Activated CD8-positive, alpha-beta memory T cell treated with anti-CD3 and anti-CD28 coated beads, Interleukin-2, amount 10 ng/mL, durations not matched to agents 7 days and 5 days (primary cell): ENCODE measurements around the gene PLXNA4. TPM values are rescaled to one million over a fixed set of nuclear protein-coding genes. Genes with fewer than 3 reads are reported as not detected.

Experiments
- ATAC-seq: fragments of 150-1000 bp; cut with Tn5 transposase; one replicate; pipeline ENCODE4 v1.10.0; 2021; ENCODE audit warnings: moderate library complexity
- CTCF ChIA-PET: fragments of 350-600 bp; sonication (Branson Sonifier 250); formaldehyde crosslinking; loops from one replicate; lab custom pipeline; 2021; ENCODE audit warnings: antibody characterized with exemption; lab: Charles Lee
- DNase-seq: peaks from one replicate; pipeline ENCODE4 v3.0.0-alpha.2; 2020
- H3K27ac Mint-ChIP-seq: one replicate; pipeline ENCODE4 v1.8.0; 2021; ENCODE audit warnings: mild to moderate bottlenecking, mixed read lengths
- H3K27me3 Mint-ChIP-seq: one replicate; pipeline ENCODE4 v1.8.0; 2021; ENCODE audit warnings: mixed read lengths
- H3K36me3 Mint-ChIP-seq: one replicate; pipeline ENCODE4 v1.8.0; 2021; ENCODE audit warnings: mild to moderate bottlenecking, mixed read lengths
- H3K4me1 Mint-ChIP-seq: one replicate; pipeline ENCODE4 v1.8.0; 2021; ENCODE audit warnings: mixed read lengths
- H3K4me3 Mint-ChIP-seq: one replicate; pipeline ENCODE4 v1.8.0; 2021; ENCODE audit warnings: mild to moderate bottlenecking, moderate library complexity, mixed read lengths
- H3K9me3 Mint-ChIP-seq: one replicate; pipeline ENCODE4 v1.8.0; 2022; ENCODE audit warnings: low read depth, mixed read lengths
- total RNA-seq, 2 experiments: library from RNA; stranded (reverse); gene quantifications; one replicate each; pipeline ENCODE4 v1.2.3, GENCODE V29; 2021

The PLXNA4 gene
- total RNA-seq, 2 experiments from 2014 or later: 1.2 to 1.6 TPM

DNA sequence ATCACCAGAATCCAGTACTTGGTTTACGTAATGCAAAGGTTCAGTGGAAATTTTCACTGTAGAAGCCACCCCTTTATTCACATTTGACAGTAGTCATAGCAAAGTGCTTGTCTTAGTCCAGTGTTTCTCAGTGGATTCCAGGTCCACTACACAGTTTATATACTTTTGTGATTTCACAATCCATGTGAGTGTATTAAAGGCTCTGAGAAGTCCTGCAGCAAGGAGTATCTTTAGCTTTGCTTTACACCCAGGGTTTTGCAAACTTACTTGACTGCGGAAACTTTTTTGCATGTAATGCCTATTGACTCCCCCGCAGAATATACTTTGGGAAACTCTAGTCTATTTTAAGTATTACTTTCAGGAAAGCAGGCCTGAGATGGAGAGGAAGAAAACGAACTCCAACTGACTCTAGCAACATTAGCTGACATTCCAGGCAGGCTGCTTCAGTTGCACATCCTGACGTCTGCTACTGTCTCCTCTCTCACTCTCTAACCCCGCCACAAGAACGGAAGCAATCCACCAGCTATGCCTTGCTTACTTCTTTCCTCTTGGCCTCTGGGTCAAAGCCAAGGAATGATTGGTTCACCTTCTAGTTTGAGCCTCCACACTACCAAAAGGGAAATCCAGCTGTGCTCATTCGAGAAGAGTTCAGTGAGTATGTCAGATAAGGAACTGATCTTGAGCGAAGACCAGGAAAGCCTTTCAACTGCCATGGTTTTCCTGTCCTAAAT is 6.2 kb downstream of the PLXNA4 start:
- H3K9me3 Mint-ChIP-seq: no peaks in the 10 kb centered on the region
- peaks cover 84% of the 10 kb centered on the region for H3K27me3 Mint-ChIP-seq
- no peak overlapping the region for H3K27ac Mint-ChIP-seq
- CTCF ChIA-PET: interaction anchor here (2.1 to 4.0 kb wide), 3 partner anchors 10 to 175 kb away, joined by 5 to 14 read pairs (median 13); no protein-coding TSS in a partner anchor
- DNase-seq (no peak), ATAC-seq (no peak)
- H3K36me3 Mint-ChIP-seq: no peaks in the 10 kb centered on the region
- H3K4me3 Mint-ChIP-seq: no peak overlapping the region
- H3K4me1 Mint-ChIP-seq: peaks cover 2% of the 10 kb centered on the region

DNA sequence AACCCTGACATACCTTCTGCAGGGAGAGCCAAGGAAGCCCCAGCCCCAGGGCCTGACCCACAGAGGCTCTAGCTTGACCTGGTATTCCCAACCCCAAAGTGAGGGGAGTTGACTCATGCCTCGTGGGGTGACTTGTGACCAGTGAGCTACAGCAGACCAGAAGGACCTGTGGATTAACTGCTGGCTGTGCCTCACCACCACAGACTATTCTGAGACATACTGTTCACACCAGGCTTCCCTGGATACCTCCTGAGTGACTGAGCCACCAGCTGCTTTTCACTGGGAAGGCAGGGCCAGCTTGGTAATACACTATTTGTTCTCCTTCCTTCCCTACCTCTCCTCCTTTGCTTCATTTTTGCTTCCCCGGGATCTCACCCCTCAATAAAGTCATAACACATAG is 7.3 kb downstream of the PLXNA4 start:
- CTCF ChIA-PET: interaction anchor here (2.1 to 4.0 kb wide), 3 partner anchors 11 to 174 kb away, joined by 5 to 14 read pairs (median 13); no protein-coding TSS in a partner anchor
- no peaks in the 10 kb centered on the region for H3K4me1 Mint-ChIP-seq
- peaks cover 2% of the 10 kb centered on the region for H3K36me3 Mint-ChIP-seq
- peaks cover 83% of the 10 kb centered on the region for H3K27me3 Mint-ChIP-seq
- ATAC-seq: no peak
- no peaks in the 10 kb centered on the region for H3K9me3 Mint-ChIP-seq
- H3K27ac Mint-ChIP-seq: no peak overlapping the region
- no peak for DNase-seq
- no peak overlapping the region for H3K4me3 Mint-ChIP-seq

- CTCF ChIA-PET: interaction anchor here (1.0 to 1.4 kb wide), 2 partner anchors 15 to 172 kb away, joined by 3 to 7 read pairs; no protein-coding TSS in a partner anchor
- H3K4me1 Mint-ChIP-seq: no peaks in the 10 kb centered on the region
- DNase-seq (no peak), ATAC-seq (no peak)
- peaks cover 64% of the 10 kb centered on the region for H3K27me3 Mint-ChIP-seq
- no peaks in the 10 kb centered on the region for H3K9me3 Mint-ChIP-seq
- no peak overlapping the region for H3K27ac Mint-ChIP-seq
- peaks cover 2% of the 10 kb centered on the region for H3K36me3 Mint-ChIP-seq
- no peak overlapping the region for H3K4me3 Mint-ChIP-seq
These were observed 10.4 kb downstream of the PLXNA4 start for GRCh38 chr7:132565885-132566284.

DNA sequence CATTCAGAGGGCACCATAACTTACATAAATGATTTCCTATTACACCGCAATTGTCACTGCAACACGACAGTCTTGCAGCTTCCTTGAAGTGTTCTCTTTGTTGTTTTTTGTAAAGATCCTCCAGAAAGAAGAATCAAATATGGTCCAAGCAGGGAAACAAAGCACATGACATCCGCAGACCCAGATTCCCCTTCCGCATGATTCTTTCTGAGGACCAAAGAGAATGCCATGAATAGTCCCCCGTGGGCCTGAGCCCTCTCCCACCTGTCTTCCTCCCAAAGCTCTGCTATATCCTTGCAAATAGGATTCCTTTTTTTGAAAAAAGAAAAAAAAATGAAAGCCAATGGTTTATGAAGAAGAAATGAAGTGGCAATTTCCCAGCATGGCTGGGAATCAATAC is 10.8 kb downstream of the PLXNA4 start:
- Mint-ChIP-seq H3K27me3 (peaks cover 64% of the 10 kb centered on the region), H3K36me3 (peaks cover 2% of the 10 kb centered on the region), H3K4me1 (no peaks in the 10 kb centered on the region), H3K9me3 (no peaks in the 10 kb centered on the region), H3K4me3 (no peak overlapping the region), H3K27ac (no peak overlapping the region)
- DNase-seq (no peak), ATAC-seq (no peak)
- CTCF ChIA-PET: interaction anchor here (1.0 to 1.4 kb wide), 3 partner anchors 15 to 247 kb away, joined by 3 to 7 read pairs (median 3); no protein-coding TSS in a partner anchor

GRCh38 chr7:132564849-132565248 is 11.4 kb downstream of the PLXNA4 start:
- peaks cover 2% of the 10 kb centered on the region for H3K36me3 Mint-ChIP-seq
- no peaks in the 10 kb centered on the region for H3K9me3 Mint-ChIP-seq
- no peak overlapping the region for H3K4me3 Mint-ChIP-seq
- H3K27ac Mint-ChIP-seq: no peak overlapping the region
- DNase-seq: no peak
- CTCF ChIA-PET: interaction anchor here (1.0 to 1.4 kb wide), 3 partner anchors 16 to 246 kb away, joined by 3 to 7 read pairs (median 3); no protein-coding TSS in a partner anchor
- H3K27me3 Mint-ChIP-seq: peaks cover 64% of the 10 kb centered on the region
- no peak for ATAC-seq
- H3K4me1 Mint-ChIP-seq: no peaks in the 10 kb centered on the region

DNA sequence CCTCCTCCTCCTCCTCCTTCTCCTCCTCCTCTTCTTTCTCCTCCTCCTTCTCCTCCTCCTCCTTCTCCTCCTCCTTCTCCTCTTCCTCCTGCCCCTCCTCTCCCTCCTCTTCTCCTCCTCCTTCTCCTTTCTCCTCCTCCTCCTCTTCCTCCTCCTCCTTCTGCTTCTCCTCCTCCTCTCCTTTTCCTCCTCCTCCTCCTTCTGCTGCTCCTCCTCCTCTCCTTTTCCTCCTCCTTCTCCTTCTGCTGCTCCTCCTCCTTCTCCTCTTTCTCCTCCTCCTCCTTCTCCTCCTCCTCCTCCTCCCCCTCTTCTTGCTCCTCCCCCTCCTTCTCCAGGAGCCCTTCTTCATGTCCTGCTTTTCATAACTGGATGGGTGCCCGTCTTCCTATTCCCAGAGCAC is 12.2 kb downstream of the PLXNA4 start:
- CTCF ChIA-PET: no interaction called here
- H3K4me1 Mint-ChIP-seq: no peaks in the 10 kb centered on the region
- H3K36me3 Mint-ChIP-seq: peaks cover 2% of the 10 kb centered on the region
- H3K27ac Mint-ChIP-seq: no peak overlapping the region
- ATAC-seq: no peak
- H3K4me3 Mint-ChIP-seq: no peak overlapping the region
- no peak for DNase-seq
- H3K9me3 Mint-ChIP-seq: no peaks in the 10 kb centered on the region
- peaks cover 68% of the 10 kb centered on the region for H3K27me3 Mint-ChIP-seq

DNA sequence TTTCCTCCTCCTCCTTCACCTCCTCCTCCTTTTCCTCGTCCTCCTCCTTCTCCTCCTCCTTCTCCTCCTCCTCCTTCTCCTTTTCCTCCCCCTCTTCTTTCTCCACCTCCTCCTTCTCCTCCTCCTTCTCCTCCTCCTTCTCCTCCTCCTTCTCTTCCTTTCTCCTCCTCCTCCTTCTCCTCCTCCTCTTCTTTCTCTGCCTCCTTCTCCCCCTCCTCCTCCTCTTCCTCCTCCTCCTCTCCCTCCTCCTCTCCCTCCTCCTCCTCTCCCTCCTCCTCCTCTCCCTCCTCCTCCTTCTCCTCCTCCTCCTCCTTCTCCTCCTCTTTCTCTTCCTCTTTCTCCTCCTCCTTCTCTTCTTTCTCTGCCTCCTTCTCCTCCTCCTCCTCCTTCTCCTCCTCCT is 13.6 kb downstream of the PLXNA4 start:
- Mint-ChIP-seq H3K4me1 (peaks cover 6% of the 10 kb centered on the region), H3K4me3 (no peak overlapping the region), H3K27ac (no peak overlapping the region), H3K9me3 (no peaks in the 10 kb centered on the region), H3K36me3 (peaks cover 2% of the 10 kb centered on the region), H3K27me3 (peaks cover 61% of the 10 kb centered on the region)
- no peak for ATAC-seq
- CTCF ChIA-PET: no interaction called here
- DNase-seq: no peak

DNA sequence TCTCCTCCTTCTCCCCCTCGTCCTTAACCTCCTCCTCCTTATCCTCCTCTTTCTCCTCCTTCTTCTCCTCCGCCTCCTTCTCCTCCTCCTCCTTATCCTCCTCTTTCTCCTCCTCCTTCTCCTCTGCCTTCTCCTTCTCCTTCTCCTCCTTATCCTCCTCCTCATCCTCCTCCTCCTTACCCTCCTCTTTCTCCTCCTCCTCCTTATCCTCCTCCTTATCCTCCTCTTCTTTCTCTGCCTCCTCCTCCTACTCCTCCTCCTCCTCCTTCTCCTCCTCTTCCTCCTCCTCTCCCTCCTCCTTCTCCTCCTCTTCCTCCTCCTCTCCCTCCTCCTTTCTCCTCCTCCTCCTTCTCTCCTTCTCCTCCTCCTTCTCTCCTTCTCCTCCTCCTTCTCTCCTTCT is 14.5 kb downstream of the PLXNA4 start:
- H3K36me3 Mint-ChIP-seq: peaks cover 2% of the 10 kb centered on the region
- H3K27me3 Mint-ChIP-seq: peaks cover 52% of the 10 kb centered on the region
- ATAC-seq: no peak
- no peak overlapping the region for H3K4me3 Mint-ChIP-seq
- DNase-seq: no peak
- peaks cover 11% of the 10 kb centered on the region for H3K4me1 Mint-ChIP-seq
- CTCF ChIA-PET: no interaction called here
- H3K27ac Mint-ChIP-seq: no peak overlapping the region
- H3K9me3 Mint-ChIP-seq: no peaks in the 10 kb centered on the region

DNA sequence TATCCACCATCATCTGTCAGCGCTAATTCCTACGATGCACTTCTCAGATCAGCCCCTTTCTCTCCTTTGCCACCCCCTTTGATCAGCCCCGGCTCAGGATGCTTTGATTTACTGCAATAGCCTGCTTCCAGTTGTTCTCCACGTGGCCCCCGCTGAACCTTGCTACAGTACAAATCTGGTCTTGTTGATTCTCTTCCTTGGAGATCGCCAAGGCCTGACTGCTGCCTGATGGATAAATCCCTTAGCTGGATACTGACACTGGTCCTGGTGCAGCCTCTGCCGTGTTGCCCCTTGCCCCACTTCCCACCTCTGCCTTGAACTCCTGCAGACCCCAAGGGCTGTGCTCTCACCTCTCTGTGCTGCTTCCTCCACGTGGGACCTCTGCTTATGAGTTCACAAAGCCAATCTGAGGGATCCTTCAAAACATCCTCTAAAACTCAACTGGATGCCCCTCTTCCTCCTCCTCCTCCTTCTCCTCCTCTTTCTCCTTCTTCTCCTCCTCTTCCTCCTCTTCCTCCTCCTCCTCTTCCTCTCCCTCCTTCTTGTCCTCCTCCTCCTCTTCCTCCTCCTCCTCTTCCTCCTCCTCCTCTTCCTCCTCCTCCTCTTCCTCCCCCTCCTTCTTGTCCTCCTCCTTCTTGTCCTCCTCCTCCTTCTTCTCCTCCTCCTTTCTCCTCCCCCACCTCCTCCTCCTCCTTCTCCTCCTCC is 15.3 kb downstream of the PLXNA4 start:
- DNase-seq: no peak
- CTCF ChIA-PET: interaction anchor here (1.1 kb wide), 1 partner anchor 20 kb away, joined by 4 read pairs; no protein-coding TSS in a partner anchor
- Mint-ChIP-seq H3K36me3 (peaks cover 2% of the 10 kb centered on the region), H3K9me3 (no peaks in the 10 kb centered on the region), H3K4me3 (no peak overlapping the region), H3K27ac (no peak overlapping the region), H3K4me1 (peaks cover 13% of the 10 kb centered on the region), H3K27me3 (peaks cover 50% of the 10 kb centered on the region)
- no peak for ATAC-seq

DNA sequence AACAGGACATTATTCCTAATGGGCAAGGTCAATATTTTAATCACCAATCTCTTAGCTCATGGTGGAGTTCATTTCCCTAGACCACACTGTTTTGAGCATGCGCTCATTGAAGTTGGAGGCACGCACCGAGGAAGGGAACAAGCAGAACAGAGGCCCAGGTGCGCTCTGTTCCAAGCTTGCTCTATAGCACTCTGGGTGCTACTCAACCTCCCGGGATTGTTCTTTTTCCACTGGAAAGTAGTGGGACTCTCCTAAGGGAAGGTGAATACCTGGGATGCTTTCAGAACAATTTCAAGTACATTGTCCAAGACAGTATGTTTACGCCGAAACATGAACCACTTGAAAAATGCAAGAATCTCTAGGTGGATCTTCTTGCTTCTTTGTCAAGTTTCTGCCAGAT is 16.2 kb downstream of the PLXNA4 start:
- H3K27ac Mint-ChIP-seq: no peak overlapping the region

GRCh38 chr7:132558815-132559214 is 17.5 kb downstream of the PLXNA4 start:
- CTCF ChIA-PET: interaction anchor here (1.4 to 3.2 kb wide), 5 partner anchors 15 to 165 kb away, joined by 3 to 26 read pairs (median 4); no protein-coding TSS in a partner anchor
- Mint-ChIP-seq H3K4me1 (peaks cover 15% of the 10 kb centered on the region), H3K4me3 (no peak overlapping the region), H3K27me3 (peaks cover 35% of the 10 kb centered on the region), H3K9me3 (no peaks in the 10 kb centered on the region), H3K36me3 (no peaks in the 10 kb centered on the region), H3K27ac (no peak overlapping the region)
- DNase-seq (no peak), ATAC-seq (no peak)

More for the DNA sequence above, 16.2 kb downstream of the PLXNA4 start:
- CTCF ChIA-PET: interaction anchor here (1.1 kb wide), 1 partner anchor 21 kb away, joined by 4 read pairs; no protein-coding TSS in a partner anchor
- DNase-seq (no peak), ATAC-seq (no peak)
- H3K4me1 Mint-ChIP-seq: peaks cover 15% of the 10 kb centered on the region
- H3K4me3 Mint-ChIP-seq: no peak overlapping the region
- no peaks in the 10 kb centered on the region for H3K9me3 Mint-ChIP-seq
- H3K27me3 Mint-ChIP-seq: peaks cover 45% of the 10 kb centered on the region
- H3K36me3 Mint-ChIP-seq: peaks cover 2% of the 10 kb centered on the region

GRCh38 chr7:132557489-132558044 is 18.7 kb downstream of the PLXNA4 start:
- ATAC-seq: no peak
- Mint-ChIP-seq H3K9me3 (no peaks in the 10 kb centered on the region), H3K27ac (no peak overlapping the region)

DNA sequence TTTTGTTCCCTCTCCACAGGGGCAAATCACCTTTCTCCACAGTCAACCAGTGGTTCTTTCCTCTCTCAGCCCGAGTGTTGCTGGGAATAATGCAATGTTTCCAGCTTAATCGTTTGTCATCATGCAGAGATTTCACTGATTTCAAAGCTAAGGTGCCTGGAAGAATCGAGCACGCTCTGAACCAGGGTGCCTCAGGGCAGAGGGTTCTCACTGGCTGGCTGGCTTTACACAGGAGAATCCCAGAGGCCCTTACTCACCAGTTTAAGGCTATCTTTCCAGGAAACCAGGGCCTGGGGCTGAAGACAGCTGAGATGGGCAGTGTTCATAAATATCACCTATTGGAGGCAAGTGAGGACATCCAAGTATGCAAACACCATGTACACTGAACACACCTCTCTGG is 21.8 kb downstream of the PLXNA4 start:
- CTCF ChIA-PET: no interaction called here
- no peak overlapping the region for H3K27ac Mint-ChIP-seq
- ATAC-seq: no peak
- no peak overlapping the region for H3K4me3 Mint-ChIP-seq
- H3K27me3 Mint-ChIP-seq: peaks cover 17% of the 10 kb centered on the region
- no peaks in the 10 kb centered on the region for H3K9me3 Mint-ChIP-seq
- H3K36me3 Mint-ChIP-seq: peaks cover 3% of the 10 kb centered on the region
- no peak for DNase-seq
- peaks cover 15% of the 10 kb centered on the region for H3K4me1 Mint-ChIP-seq

More at GRCh38 chr7:132557489-132558044, 18.7 kb downstream of the PLXNA4 start:
- H3K27me3 Mint-ChIP-seq: peaks cover 35% of the 10 kb centered on the region
- no peak overlapping the region for H3K4me3 Mint-ChIP-seq
- peaks cover 15% of the 10 kb centered on the region for H3K4me1 Mint-ChIP-seq
- no peaks in the 10 kb centered on the region for H3K36me3 Mint-ChIP-seq
- CTCF ChIA-PET: interaction anchor here (0.8 to 3.2 kb wide), 13 partner anchors 12 to 239 kb away, joined by 3 to 26 read pairs (median 4); no protein-coding TSS in a partner anchor
- DNase-seq: no peak
